ENCODE measurements around the gene CACNA1H.
"Not testable (repeated sequence)": the region's sequence is repeated elsewhere in the genome, so short reads cannot be mapped to it uniquely, and the experiment has no call there.

Gene CACNA1H

GRCh38 chr16:1264345-1265089 lies 111.6 kb downstream of the CACNA1H start:
- H3K36me3 ChIP-seq (ENCODE audit: control insufficient read depth, insufficient read depth, low read length) = no peaks in the 10 kb centered on the region
- H3K4me3 ChIP-seq (replicated peaks; ENCODE audit: low read depth, low read length) = no peak overlapping the region
- no peak for DNase-seq (ENCODE audit: extremely low read depth, insufficient read length)
- no peak for TF ChIP-seq CTCF (IDR thresholded peaks at IDR 0.05; ENCODE audit: insufficient read depth, low read length, poor library complexity, severe bottlenecking)
- H3K27me3 ChIP-seq (replicated peaks; ENCODE audit: control insufficient read depth, insufficient read depth, low read length) = no peaks in the 10 kb centered on the region; the same call in 1 of the 2 replicates

- DNase-seq (ENCODE audit: extremely low read depth, insufficient read length) = no peak
- Histone ChIP-seq H3K27me3 (replicated peaks; ENCODE audit: control insufficient read depth, insufficient read depth, low read length) (no peaks in the 10 kb centered on the region; the same call in 1 of the 2 replicates), H3K36me3 (ENCODE audit: control insufficient read depth, insufficient read depth, low read length) (no peaks in the 10 kb centered on the region), H3K4me3 (replicated peaks; ENCODE audit: low read depth, low read length) (no peak overlapping the region)
- no peak for TF ChIP-seq CTCF (IDR thresholded peaks at IDR 0.05; ENCODE audit: insufficient read depth, low read length, poor library complexity, severe bottlenecking)
Measured at GRCh38 chr16:1265090-1265630, 112.3 kb downstream of the CACNA1H start.

DNA sequence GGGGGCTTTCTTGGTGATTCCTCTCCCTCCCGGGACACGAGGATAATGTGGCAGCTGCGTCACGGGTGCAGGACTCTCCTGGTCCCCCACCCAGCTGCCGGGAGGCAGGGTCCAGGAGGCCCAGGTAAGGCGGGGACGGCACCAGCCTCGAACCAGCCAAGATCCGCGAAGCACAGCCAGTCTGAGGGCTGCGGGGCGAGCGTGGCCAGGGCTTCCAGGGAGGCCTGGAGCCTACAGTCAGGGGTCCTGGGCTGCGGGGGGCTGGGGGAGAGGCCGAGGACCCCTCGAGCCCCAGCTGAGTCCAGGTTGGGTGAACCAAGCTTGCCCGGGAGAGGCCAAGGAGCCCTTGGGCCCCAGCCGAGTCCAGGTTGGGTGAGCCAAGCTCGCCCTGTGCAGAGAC lies 112.9 kb downstream of the CACNA1H start:
- no peaks in the 10 kb centered on the region for H3K36me3 ChIP-seq (ENCODE audit: control insufficient read depth, insufficient read depth, low read length)
- no peak for TF ChIP-seq CTCF (IDR thresholded peaks at IDR 0.05; ENCODE audit: insufficient read depth, low read length, poor library complexity, severe bottlenecking)
- no peak for DNase-seq (ENCODE audit: extremely low read depth, insufficient read length)
- no peak overlapping the region for H3K4me3 ChIP-seq (replicated peaks; ENCODE audit: low read depth, low read length)
- no peaks in the 10 kb centered on the region; the same call in 1 of the 2 replicates for H3K27me3 ChIP-seq (replicated peaks; ENCODE audit: control insufficient read depth, insufficient read depth, low read length)

- not testable (repeated sequence) for DNase-seq (ENCODE audit: extremely low read depth, insufficient read length); H3K36me3 ChIP-seq (ENCODE audit: control insufficient read depth, insufficient read depth, low read length); H3K27me3 ChIP-seq (replicated peaks; ENCODE audit: control insufficient read depth, insufficient read depth, low read length); H3K4me3 ChIP-seq (replicated peaks; ENCODE audit: low read depth, low read length)
Measured at GRCh38 chr16:1269418-1269817, 116.5 kb downstream of the CACNA1H start.

DNA sequence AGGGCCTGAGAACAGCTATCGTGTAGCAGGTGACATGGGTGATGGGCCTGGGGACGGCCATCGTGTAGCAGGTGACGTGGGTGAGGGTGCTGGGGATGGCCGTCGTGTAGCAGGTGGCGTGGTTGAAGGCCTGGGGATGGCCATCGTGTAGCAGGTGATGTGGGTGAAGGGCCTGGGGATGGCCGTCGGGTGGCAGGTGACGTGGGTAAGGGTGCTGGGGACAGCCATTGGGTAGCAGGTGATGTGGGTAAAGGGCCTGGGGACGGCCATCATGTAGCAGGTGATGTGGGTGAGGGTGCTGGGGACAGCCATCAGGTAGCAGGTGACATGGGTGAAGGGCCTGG lies 118.4 kb downstream of the CACNA1H start:
- H3K4me3 ChIP-seq (replicated peaks; ENCODE audit: low read depth, low read length) = no peak overlapping the region
- TF ChIP-seq CTCF (IDR thresholded peaks at IDR 0.05; ENCODE audit: insufficient read depth, low read length, poor library complexity, severe bottlenecking) = no peak
- no peaks in the 10 kb centered on the region for H3K27me3 ChIP-seq (replicated peaks; ENCODE audit: control insufficient read depth, insufficient read depth, low read length)
- no peaks in the 10 kb centered on the region for H3K36me3 ChIP-seq (ENCODE audit: control insufficient read depth, insufficient read depth, low read length)
- no peak for DNase-seq (ENCODE audit: extremely low read depth, insufficient read length)

Data from GM06990 (cell line).